Loucy (cell line): ENCODE data around the gene LIN7B.
"Not testable (repeated sequence)": the region's sequence is repeated elsewhere in the genome, so short reads cannot be mapped to it uniquely, and the experiment has no call there.

Experiments
- H2AFZ ChIP-seq: fragments of 200-600 bp; sonication (generic); 2 replicates; pipeline ENCODE4 v1.6.0; 2016; ENCODE audit warnings: antibody characterized with exemption, mild to moderate bottlenecking, low read length, moderate library complexity
- H3F3A ChIP-seq: fragments of 200-600 bp; 2 replicates; pipeline ENCODE4 v1.6.0; 2016; ENCODE audit warnings: antibody characterized with exemption, low read depth, mild to moderate bottlenecking
- H3K27me3 ChIP-seq: fragments of 200-600 bp; sonication (generic); 2 replicates; pipeline ENCODE4 v1.6.1; 2014; ENCODE audit warnings: low read length, mild to moderate bottlenecking; ENCODE audit not compliant: insufficient read depth, poor library complexity, severe bottlenecking
- H3K36me3 ChIP-seq: fragments of 200-600 bp; sonication (generic); 2 replicates; pipeline ENCODE4 v1.6.1; 2016; ENCODE audit warnings: low read length; ENCODE audit not compliant: insufficient read depth
- H3K4me1 ChIP-seq: fragments of 200-600 bp; sonication (generic); 2 replicates; pipeline ENCODE4 v1.5.1; 2014; ENCODE audit warnings: low read length, mild to moderate bottlenecking; ENCODE audit not compliant: insufficient read depth, poor library complexity, severe bottlenecking
- H3K4me2 ChIP-seq: fragments of 200-600 bp; sonication (generic); 2 replicates; pipeline ENCODE4 v1.6.0; 2014; ENCODE audit warnings: antibody characterized with exemption, low read length, low read depth, mild to moderate bottlenecking; ENCODE audit not compliant: poor library complexity, severe bottlenecking
- H3K4me3 ChIP-seq: fragments of 200-600 bp; sonication (generic); 2 replicates; pipeline ENCODE4 v1.5.1; 2014; ENCODE audit warnings: low read length, mild to moderate bottlenecking, mixed read lengths; ENCODE audit not compliant: poor library complexity, severe bottlenecking
- H3K79me2 ChIP-seq: fragments of 200-600 bp; sonication (generic); 2 replicates; pipeline ENCODE4 v1.6.1; 2014; ENCODE audit warnings: low read length; ENCODE audit not compliant: insufficient read depth
- H3K9ac ChIP-seq: fragments of 200-600 bp; sonication (generic); 2 replicates; pipeline ENCODE4 v1.6.0; 2014; ENCODE audit warnings: mild to moderate bottlenecking, low read depth, low read length, moderate library complexity; ENCODE audit not compliant: poor library complexity, severe bottlenecking
- H3K9me2 ChIP-seq: fragments of 200-600 bp; sonication (generic); replicated peaks from 2 replicates; pipeline ENCODE4 v1.6.1; 2016; ENCODE audit warnings: low read depth, low read length, mixed read lengths
- H3K9me3 ChIP-seq: fragments of 200-600 bp; sonication (generic); 2 replicates; pipeline ENCODE4 v1.6.1; 2014; ENCODE audit warnings: mild to moderate bottlenecking, antibody characterized with exemption, low read length, low read depth; ENCODE audit not compliant: insufficient read depth
- H4K20me1 ChIP-seq: fragments of 200-600 bp; sonication (generic); 2 replicates; pipeline ENCODE4 v1.6.0; 2014; ENCODE audit warnings: antibody characterized with exemption, low read length, mild to moderate bottlenecking; ENCODE audit not compliant: insufficient read depth, poor library complexity, severe bottlenecking
- EZH2phosphoT487 ChIP-seq: fragments of 200-600 bp; IDR thresholded peaks from 2 replicates; pipeline ENCODE4 v1.6.1; 2018; ENCODE audit warnings: antibody characterized with exemption, mild to moderate bottlenecking, moderate library complexity, borderline replicate concordance
- TF ChIP-seq, protein P1 (sequence below): fragments of 200-600 bp; sonication (generic); conservative IDR thresholded peaks from 2 replicates; pipeline ENCODE4 v1.5.1; 2014; ENCODE audit warnings: mild to moderate bottlenecking, antibody characterized with exemption, low read length

The LIN7B gene

DNA sequence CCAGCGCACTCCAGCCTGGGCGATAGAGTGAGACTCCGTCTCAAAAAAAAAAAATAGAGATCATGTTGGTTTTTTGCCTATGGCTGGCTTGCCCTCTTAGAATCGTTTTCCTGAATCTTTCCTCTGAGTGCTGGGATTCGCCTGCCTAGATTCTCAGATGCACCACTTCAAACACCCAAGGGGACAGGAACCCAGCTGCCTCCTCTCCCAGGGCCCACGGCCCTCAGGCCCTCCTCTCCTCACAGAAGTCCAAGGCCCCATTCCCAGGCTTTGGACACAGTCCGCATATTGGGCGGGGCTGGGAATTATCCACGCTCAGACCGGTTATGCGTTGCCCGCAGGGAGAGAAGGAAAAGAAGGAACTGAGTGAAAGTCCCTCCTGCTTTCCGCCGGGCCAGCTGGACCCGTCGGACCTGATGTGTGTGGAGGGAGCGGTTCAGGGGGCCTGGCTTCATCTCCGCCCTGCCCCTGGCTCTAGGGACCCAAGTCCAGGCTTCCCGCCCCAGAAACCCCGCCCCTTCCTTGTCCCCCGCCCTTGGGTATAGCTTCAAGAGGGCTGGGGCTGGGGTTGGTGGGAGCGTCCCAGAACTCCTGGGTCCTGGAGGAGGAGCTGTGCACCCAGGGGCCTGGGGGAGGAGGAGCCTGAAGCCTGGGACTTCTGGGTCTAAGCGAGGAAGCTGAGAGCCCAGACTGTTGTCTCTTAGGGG lies 11.0 kb downstream of the LIN7B start:
- Histone ChIP-seq H3K9ac (no peak overlapping the region), H3K36me3 (no peaks in the 10 kb centered on the region), H3K4me3 (no peak overlapping the region), H3F3A (no peaks in the 10 kb centered on the region), H3K4me2 (no peak overlapping the region), H3K4me1 (peaks cover 9% of the 10 kb centered on the region), H2AFZ (no peak overlapping the region), H3K9me3 (no peaks in the 10 kb centered on the region), H3K79me2 (no peaks in the 10 kb centered on the region), H3K9me2 (no peaks in the 10 kb centered on the region), H4K20me1 (no peaks in the 10 kb centered on the region), H3K27me3 (no peaks in the 10 kb centered on the region)
- TF ChIP-seq, protein P1, sequence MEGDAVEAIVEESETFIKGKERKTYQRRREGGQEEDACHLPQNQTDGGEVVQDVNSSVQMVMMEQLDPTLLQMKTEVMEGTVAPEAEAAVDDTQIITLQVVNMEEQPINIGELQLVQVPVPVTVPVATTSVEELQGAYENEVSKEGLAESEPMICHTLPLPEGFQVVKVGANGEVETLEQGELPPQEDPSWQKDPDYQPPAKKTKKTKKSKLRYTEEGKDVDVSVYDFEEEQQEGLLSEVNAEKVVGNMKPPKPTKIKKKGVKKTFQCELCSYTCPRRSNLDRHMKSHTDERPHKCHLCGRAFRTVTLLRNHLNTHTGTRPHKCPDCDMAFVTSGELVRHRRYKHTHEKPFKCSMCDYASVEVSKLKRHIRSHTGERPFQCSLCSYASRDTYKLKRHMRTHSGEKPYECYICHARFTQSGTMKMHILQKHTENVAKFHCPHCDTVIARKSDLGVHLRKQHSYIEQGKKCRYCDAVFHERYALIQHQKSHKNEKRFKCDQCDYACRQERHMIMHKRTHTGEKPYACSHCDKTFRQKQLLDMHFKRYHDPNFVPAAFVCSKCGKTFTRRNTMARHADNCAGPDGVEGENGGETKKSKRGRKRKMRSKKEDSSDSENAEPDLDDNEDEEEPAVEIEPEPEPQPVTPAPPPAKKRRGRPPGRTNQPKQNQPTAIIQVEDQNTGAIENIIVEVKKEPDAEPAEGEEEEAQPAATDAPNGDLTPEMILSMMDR = no peak
- no peak for TF ChIP-seq EZH2phosphoT487

DNA sequence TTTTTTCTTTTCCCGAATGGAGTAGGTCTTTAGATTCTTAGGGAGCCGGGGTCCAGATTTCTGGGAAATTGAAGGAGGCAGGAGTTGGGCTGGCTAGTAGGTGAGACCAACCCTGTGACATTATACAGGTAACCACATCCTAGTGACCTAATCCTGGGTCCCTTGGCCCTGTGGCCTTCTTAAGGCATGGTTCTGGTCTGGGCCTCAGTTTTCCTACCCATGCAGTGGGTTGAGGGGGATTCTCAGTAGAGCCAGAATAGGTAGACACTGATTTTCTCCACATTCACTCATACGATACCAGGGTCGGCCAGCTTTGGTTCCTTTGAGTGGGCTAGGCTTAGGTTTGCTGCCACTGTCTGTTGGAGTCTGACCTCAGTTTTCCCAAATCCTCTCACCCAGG lies 12.4 kb downstream of the LIN7B start:
- H3K4me1 ChIP-seq = peaks cover 9% of the 10 kb centered on the region
- no peaks in the 10 kb centered on the region for H3K9me3 ChIP-seq

DNA sequence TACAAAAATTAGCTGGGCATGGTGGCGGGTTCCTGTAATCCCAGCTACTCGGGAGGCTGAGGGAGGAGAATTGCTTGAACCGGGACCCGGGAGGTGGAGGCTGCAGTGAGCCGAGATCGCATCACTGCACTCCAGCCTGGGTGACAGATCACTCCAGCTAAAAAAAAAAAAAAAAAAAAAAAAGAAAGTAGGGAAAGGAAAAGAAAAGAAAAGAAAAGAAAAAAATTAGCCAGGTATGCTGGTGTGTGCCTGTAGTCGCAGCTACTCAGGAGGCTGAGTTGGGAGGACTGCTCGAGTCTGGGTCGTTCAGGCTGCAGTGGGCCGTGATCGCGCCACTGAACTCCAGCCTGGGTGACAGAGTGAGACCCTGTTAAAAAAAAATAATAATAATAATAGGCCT lies 13.1 kb downstream of the LIN7B start:
- H3K4me3 ChIP-seq, H3K9me3 ChIP-seq, H3K79me2 ChIP-seq, H3K4me1 ChIP-seq, H3K27me3 ChIP-seq, H3K9ac ChIP-seq, H4K20me1 ChIP-seq, H3F3A ChIP-seq, H3K4me2 ChIP-seq, H3K36me3 ChIP-seq, H2AFZ ChIP-seq, H3K9me2 ChIP-seq: not testable (repeated sequence)

More for the DNA sequence above, 12.4 kb downstream of the LIN7B start:
- no peaks in the 10 kb centered on the region for H4K20me1 ChIP-seq
- TF ChIP-seq, protein P1 = no peak
- no peak for TF ChIP-seq EZH2phosphoT487
- H3K27me3 ChIP-seq = no peaks in the 10 kb centered on the region
- no peak overlapping the region for H3K9ac ChIP-seq
- no peaks in the 10 kb centered on the region for H3K9me2 ChIP-seq
- no peaks in the 10 kb centered on the region for H3K36me3 ChIP-seq
- H2AFZ ChIP-seq = no peak overlapping the region
- no peaks in the 10 kb centered on the region for H3F3A ChIP-seq
- H3K4me2 ChIP-seq = no peak overlapping the region
- no peak overlapping the region for H3K4me3 ChIP-seq
- no peaks in the 10 kb centered on the region for H3K79me2 ChIP-seq
